ENCODE data around the gene ARID1B.

ARID1B gene

DNA sequence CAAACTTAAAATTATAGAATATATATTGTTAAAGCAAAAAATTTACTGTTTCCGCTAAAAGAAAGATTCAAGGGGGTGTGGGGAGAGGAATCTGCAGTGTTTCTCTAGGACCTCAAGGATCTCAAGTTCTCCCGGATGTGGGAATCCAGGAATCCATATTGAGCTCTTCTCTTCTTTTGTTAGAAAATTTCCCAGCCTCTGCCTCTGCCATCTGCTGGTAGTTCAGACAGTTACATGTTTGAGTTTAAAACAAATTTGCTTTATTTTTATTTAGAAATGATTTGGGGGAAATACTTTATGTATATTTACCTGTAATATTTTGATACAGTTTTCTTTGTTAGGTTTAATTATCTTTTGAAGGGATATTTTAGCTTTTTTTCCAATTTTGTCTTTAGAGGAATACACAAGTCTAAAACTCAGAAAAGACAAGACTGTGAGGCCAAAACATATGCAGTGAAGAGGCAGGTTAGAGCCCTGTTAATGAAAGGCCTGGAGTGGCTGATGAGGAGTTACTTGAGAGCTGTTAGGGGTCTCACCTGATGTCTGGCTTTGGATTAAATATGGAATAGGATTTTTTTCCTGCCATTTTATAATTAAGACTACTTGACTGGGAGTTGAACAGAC lies 268.8 kb downstream of the ARID1B start:
- TF ChIP-seq TAF1 (IDR thresholded peaks at IDR 0.05; ENCODE audit: borderline replicate concordance, insufficient read depth, low read length) (no peak), FOXP2 (optimal IDR thresholded peaks at IDR 0.05; ENCODE audit: borderline replicate concordance, extremely low read depth, extremely low read length, insufficient read depth) (no peak), SIN3A (IDR thresholded peaks at IDR 0.05; ENCODE audit: borderline replicate concordance, insufficient read depth, low read length) (no peak), POLR2AphosphoS5 (IDR thresholded peaks at IDR 0.05; ENCODE audit: low read depth, low read length) (no peak)
- TF ChIP-seq, protein P1, sequence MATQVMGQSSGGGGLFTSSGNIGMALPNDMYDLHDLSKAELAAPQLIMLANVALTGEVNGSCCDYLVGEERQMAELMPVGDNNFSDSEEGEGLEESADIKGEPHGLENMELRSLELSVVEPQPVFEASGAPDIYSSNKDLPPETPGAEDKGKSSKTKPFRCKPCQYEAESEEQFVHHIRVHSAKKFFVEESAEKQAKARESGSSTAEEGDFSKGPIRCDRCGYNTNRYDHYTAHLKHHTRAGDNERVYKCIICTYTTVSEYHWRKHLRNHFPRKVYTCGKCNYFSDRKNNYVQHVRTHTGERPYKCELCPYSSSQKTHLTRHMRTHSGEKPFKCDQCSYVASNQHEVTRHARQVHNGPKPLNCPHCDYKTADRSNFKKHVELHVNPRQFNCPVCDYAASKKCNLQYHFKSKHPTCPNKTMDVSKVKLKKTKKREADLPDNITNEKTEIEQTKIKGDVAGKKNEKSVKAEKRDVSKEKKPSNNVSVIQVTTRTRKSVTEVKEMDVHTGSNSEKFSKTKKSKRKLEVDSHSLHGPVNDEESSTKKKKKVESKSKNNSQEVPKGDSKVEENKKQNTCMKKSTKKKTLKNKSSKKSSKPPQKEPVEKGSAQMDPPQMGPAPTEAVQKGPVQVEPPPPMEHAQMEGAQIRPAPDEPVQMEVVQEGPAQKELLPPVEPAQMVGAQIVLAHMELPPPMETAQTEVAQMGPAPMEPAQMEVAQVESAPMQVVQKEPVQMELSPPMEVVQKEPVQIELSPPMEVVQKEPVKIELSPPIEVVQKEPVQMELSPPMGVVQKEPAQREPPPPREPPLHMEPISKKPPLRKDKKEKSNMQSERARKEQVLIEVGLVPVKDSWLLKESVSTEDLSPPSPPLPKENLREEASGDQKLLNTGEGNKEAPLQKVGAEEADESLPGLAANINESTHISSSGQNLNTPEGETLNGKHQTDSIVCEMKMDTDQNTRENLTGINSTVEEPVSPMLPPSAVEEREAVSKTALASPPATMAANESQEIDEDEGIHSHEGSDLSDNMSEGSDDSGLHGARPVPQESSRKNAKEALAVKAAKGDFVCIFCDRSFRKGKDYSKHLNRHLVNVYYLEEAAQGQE (IDR thresholded peaks at IDR 0.05; ENCODE audit: insufficient read depth in 1 of 2, low read depth in 2 of 2, low read length in 2 of 2) = no peak

DNA sequence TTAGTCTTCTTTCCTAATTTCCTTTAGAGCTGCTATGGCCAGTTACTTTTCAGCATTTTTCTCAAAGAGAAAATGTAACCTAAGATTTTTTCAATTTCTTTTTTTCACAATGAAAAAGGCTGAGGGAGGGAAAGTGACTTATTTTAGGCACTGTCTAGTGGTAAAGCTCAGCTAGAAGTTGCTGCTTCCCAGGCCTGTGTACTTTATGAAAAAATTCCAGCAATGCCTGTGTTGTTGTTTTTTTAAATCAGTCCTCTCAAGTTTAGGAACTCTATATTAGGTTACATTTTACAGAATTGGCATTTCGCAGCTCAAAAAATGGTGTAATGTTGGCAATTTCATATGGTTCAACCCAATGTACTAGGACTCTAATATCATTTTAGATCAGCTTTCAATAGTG lies 269.6 kb downstream of the ARID1B start:
- TF ChIP-seq POLR2AphosphoS5 (IDR thresholded peaks at IDR 0.05; ENCODE audit: low read depth, low read length) (no peak), TAF1 (IDR thresholded peaks at IDR 0.05; ENCODE audit: borderline replicate concordance, insufficient read depth, low read length) (no peak), SIN3A (IDR thresholded peaks at IDR 0.05; ENCODE audit: borderline replicate concordance, insufficient read depth, low read length) (no peak), FOXP2 (optimal IDR thresholded peaks at IDR 0.05; ENCODE audit: borderline replicate concordance, extremely low read depth, extremely low read length, insufficient read depth) (no peak)
- TF ChIP-seq, protein P1 (IDR thresholded peaks at IDR 0.05; ENCODE audit: insufficient read depth in 1 of 2, low read depth in 2 of 2, low read length in 2 of 2) = no peak

DNA sequence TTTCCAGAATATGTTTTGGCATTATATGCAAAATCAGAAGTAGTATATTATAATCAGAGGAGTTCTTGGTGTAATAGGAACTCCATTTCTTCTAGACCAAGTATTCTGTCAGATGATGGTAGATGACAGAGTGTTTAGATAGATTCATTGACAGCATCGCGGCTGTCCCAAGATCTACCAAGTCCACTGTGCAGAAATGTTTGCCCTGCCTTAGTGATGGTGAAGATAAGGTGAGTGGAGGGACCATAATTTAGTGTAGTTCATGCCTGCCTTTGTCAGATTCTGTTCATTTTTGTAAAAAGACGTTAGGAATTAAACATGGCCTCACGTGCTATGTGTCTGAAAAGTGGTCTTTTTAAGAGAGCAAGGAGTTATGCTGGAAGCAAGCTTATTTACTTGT lies 270.1 kb downstream of the ARID1B start:
- TF ChIP-seq, protein P1 (IDR thresholded peaks at IDR 0.05; ENCODE audit: insufficient read depth in 1 of 2, low read depth in 2 of 2, low read length in 2 of 2) = no peak
- TF ChIP-seq SIN3A (IDR thresholded peaks at IDR 0.05; ENCODE audit: borderline replicate concordance, insufficient read depth, low read length) (no peak), POLR2AphosphoS5 (IDR thresholded peaks at IDR 0.05; ENCODE audit: low read depth, low read length) (no peak), FOXP2 (optimal IDR thresholded peaks at IDR 0.05; ENCODE audit: borderline replicate concordance, extremely low read depth, extremely low read length, insufficient read depth) (no peak), TAF1 (IDR thresholded peaks at IDR 0.05; ENCODE audit: borderline replicate concordance, insufficient read depth, low read length) (no peak)

DNA sequence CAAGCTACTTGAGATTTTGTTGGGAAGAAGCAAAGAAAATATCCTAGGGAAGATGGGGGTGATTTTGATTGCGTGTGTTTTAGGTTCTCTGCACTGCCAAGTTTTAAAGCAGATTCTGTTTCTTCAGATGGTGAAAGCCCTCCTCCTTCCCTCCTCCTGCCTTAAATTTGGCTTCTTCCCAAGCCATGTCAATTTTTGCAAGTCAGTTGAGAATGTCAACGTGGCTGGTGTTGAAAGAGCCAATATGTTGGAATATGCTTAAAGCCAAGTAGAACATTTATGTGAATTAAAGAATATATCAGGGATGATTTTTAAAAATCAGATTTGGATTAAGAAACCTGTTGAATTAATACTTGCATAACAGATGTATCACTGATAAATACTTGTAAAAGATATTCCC lies 270.8 kb downstream of the ARID1B start:
- TF ChIP-seq, protein P1 (IDR thresholded peaks at IDR 0.05; ENCODE audit: insufficient read depth in 1 of 2, low read depth in 2 of 2, low read length in 2 of 2) = no peak
- TF ChIP-seq FOXP2 (optimal IDR thresholded peaks at IDR 0.05; ENCODE audit: borderline replicate concordance, extremely low read depth, extremely low read length, insufficient read depth) = no peak
- no peak for TF ChIP-seq POLR2AphosphoS5 (IDR thresholded peaks at IDR 0.05; ENCODE audit: low read depth, low read length)
- no peak for TF ChIP-seq SIN3A (IDR thresholded peaks at IDR 0.05; ENCODE audit: borderline replicate concordance, insufficient read depth, low read length)
- TF ChIP-seq TAF1 (IDR thresholded peaks at IDR 0.05; ENCODE audit: borderline replicate concordance, insufficient read depth, low read length) = no peak
